GM19467 (cell line): ENCODE results near the gene TYK2.

Experiments used
- ATAC-seq: cut with Tn5 transposase; IDR thresholded peaks from one replicate; pipeline ENCODE4 v1.9.1; 2021; ENCODE audit warnings: mild to moderate bottlenecking, moderate library complexity; ENCODE audit not compliant: unreplicated experiment

Gene TYK2

GRCh38 chr19:10316229-10317044, 63.9 kb downstream of the TYK2 start:
- no peak for ATAC-seq

GRCh38 chr19:10315335-10316214, 64.8 kb downstream of the TYK2 start, which contains the start of gene FDX2:
Gene FDX2, minus strand, starts transcription at chr19:10316015. Its CDS starts 19 bp downstream, at chr19:10315996.
- ATAC-seq: peak; percentile 64

GRCh38 chr19:10309423-10309822, 70.9 kb downstream of the TYK2 start, which contains the start of gene ZGLP1:
Gene ZGLP1, minus strand, starts transcription at chr19:10309815.
- ATAC-seq: no peak

- ATAC-seq: no peak
Measured at GRCh38 chr19:10306327-10306726, 74.0 kb downstream of the TYK2 start.

- no peak for ATAC-seq
Measured at GRCh38 chr19:10305139-10305806, 75.1 kb downstream of the TYK2 start.
